DMS53 treated with DMSO at 0.1 percent for 48 hours (cell line): ENCODE data around the gene AP3S2.
"Not testable (repeated sequence)": the region's sequence is repeated elsewhere in the genome, so short reads cannot be mapped to it uniquely, and the experiment has no call there.

Source experiments
- DNase-seq: peaks from one replicate; lab custom pipeline; 2025; ENCODE audit not compliant: unreplicated experiment; lab: John Stamatoyannopoulos, UW

The AP3S2 gene

GRCh38 chr15:89802986-89803824 lies 90.6 kb downstream of the AP3S2 start:
- no peak for DNase-seq

GRCh38 chr15:89802231-89802928 lies 91.4 kb downstream of the AP3S2 start:
- DNase-seq, result no peak

GRCh38 chr15:89801471-89802195 lies 92.2 kb downstream of the AP3S2 start:
- no peak for DNase-seq

- DNase-seq, result no peak
Observed at GRCh38 chr15:89799918-89800498, 93.8 kb downstream of the AP3S2 start.

GRCh38 chr15:89799011-89799911 lies 94.5 kb downstream of the AP3S2 start:
- no peak for DNase-seq

- DNase-seq, result no peak
Observed at GRCh38 chr15:89797678-89798201, 96.1 kb downstream of the AP3S2 start.

GRCh38 chr15:89795996-89796395 lies 97.8 kb downstream of the AP3S2 start:
- DNase-seq, result no peak

- peak; percentile 34 for DNase-seq
Observed at GRCh38 chr15:89794627-89795241, 99.1 kb downstream of the AP3S2 start.

GRCh38 chr15:89792106-89792805 lies 101.5 kb downstream of the AP3S2 start:
- no peak for DNase-seq

- no peak for DNase-seq
Observed at GRCh38 chr15:89790661-89791060, 103.1 kb downstream of the AP3S2 start.

GRCh38 chr15:89790206-89790605 lies 103.6 kb downstream of the AP3S2 start:
- DNase-seq, result no peak

- DNase-seq, result not testable (repeated sequence)
Observed at GRCh38 chr15:89788585-89788984, 105.2 kb downstream of the AP3S2 start.

- no peak for DNase-seq
Observed at GRCh38 chr15:89787944-89788343, 105.8 kb downstream of the AP3S2 start.

- no peak for DNase-seq
Observed at GRCh38 chr15:89785774-89786140, 108.0 kb downstream of the AP3S2 start.

GRCh38 chr15:89785064-89785773 lies 108.6 kb downstream of the AP3S2 start:
- no peak for DNase-seq

- no peak for DNase-seq
Observed at GRCh38 chr15:89784686-89784960, 109.2 kb downstream of the AP3S2 start.

- DNase-seq, result no peak
Observed at GRCh38 chr15:89783861-89784685, 109.7 kb downstream of the AP3S2 start.
